GM18508 (cell line): ENCODE measurements around the gene SLC38A7.
A peak's percentile ranks its signal among the peaks of the same experiment; 100 is the strongest.
"Not testable (repeated sequence)": the region's sequence is repeated elsewhere in the genome, so short reads cannot be mapped to it uniquely, and the experiment has no call there.

Experiments used
- ATAC-seq: cut with Tn5 transposase; IDR thresholded peaks from one replicate; pipeline ENCODE4 v1.9.1; 2021; ENCODE audit warnings: moderate number of reproducible peaks; ENCODE audit not compliant: insufficient read depth, unreplicated experiment

The SLC38A7 gene, protein sequence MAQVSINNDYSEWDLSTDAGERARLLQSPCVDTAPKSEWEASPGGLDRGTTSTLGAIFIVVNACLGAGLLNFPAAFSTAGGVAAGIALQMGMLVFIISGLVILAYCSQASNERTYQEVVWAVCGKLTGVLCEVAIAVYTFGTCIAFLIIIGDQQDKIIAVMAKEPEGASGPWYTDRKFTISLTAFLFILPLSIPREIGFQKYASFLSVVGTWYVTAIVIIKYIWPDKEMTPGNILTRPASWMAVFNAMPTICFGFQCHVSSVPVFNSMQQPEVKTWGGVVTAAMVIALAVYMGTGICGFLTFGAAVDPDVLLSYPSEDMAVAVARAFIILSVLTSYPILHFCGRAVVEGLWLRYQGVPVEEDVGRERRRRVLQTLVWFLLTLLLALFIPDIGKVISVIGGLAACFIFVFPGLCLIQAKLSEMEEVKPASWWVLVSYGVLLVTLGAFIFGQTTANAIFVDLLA

DNA sequence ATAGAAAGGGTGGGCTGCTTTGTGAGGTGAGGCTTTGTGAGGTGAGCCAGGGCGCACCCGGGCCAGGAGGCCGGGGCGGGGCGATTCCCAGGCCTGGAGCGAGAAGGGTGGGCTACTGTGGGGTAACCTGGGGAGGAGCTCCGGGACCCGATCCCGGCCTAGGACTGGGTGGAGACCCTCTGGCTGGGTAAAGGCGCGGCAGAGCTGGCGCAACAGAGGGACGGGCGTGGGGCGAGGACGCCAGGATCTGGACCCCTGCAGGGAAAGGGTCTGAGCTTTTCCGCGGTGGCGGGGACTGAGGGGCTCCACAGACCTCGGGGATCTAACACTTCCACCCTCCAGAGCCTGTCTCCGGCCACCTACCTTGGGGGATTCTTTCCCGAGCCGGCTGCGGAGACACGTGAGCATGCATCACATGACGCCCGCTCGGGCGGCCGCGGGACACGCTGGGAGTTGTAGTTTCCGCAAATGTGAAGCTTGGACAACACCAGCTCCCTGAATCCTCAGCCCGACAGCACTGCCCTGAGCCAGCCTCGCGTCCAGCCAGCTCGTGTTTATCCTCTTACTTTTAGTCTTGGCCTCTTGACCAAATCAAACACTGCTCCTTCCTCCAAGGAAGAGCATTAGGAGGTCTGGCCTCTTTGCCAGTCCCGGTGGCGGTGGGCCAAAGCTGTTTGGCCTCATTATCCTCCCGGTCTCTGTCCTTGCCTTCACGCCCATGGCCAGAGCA, at the start of gene SLC38A7:
TSS of gene SLC38A7 (minus strand) at position 417 of the 730 bp plus-strand sequence. CDS start 4,644 bp downstream, outside the sequence.
- peak; percentile 94 for ATAC-seq

DNA sequence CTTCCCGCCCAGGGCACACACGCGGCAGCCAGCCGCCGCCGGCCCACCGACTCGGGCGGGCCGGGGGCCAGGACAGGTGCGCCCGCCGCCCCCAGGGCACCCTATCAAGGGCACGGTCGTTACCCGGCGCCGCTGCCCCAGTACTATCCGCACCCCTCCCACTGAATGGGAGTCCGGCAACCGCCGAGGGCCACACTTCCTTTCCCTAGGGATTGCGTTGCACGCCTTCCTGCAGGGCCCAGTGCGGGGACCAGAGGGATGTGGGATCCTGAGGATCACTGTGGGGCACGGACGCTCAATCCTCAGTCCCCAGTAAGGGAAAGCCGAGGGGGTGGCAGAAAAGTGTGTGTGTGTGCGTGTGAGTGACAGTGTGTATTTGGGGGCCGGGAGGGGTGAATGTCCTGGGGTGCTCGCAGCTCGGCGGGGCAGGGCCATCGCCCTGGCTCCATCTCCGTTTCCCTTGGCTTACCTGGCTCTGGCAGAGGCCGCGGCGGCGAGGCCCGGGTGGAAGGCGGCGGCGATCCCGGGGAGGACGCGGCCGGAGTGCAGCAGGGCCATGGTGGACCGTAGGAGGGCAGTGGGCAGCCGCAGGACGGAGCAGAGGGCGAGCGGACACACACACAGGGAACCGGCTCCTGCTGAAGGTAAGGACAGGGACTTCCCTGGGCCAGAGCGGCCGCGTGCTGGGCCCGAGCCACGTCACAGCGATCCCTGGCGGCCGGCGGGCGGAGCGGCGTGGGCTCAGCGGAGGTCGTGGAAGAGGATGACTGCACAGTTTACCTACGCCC, 49.3 kb upstream of the SLC38A7 start, which contains the start of gene GOT2:
TSS of gene GOT2 (minus strand) at position 646 of the 788 bp plus-strand sequence. CDS start at position 558, 88 bp downstream.
- peak; percentile 79 for ATAC-seq

DNA sequence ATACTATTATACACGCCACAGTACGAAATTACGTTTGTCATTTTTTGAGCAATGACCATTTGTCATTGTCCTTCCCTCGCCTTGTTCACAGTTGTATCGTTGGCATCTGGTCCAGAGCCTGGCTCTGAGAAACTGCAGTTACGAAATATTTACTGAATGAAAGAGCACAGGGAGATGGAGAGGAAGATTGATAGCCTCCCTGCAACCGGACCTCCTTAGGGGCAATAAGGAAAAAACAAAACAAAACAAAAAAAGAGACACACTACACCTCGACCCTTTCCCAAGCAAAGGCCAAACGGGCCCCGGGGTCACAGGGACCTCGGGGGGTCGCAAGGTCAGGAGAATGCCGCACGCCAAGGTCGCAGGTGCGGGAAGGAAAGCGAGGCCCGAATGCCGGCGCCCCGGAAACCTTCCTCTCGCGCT, 48.7 kb upstream of the SLC38A7 start:
- ATAC-seq, result no peak

DNA sequence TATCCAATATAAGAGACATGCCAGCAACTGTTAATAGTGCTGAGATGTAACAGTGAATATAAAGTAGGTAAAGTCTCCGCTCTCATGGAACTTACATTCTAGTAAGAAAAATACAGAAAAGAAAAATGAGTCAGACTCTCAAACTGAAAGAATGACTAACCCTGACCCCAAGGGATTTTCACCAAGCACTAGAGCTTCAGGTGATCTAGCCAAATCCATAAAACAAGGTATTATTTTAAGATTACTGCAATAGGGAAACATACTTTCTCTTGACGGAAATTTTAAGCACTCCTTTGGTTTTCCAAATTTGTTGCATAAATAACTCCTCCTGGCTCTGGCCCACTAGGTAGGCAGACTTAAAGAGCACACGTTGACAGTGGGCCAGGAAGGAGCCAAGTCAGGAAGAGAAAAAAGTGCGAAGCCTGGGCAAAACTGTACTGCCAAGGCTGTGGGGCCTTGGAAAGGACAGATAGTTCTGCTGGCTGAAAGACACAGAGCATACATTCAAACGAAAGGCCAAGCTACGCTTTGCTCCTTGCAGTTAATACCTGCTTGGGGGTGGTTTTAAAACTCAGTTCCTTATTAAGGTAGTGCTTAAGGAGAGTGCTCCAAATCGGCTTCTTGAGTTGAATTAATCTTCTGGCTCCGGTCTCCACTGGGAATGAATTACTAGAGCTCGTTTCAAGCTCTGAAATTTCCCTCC, 48.1 kb upstream of the SLC38A7 start:
- peak; percentile 39 for ATAC-seq

DNA sequence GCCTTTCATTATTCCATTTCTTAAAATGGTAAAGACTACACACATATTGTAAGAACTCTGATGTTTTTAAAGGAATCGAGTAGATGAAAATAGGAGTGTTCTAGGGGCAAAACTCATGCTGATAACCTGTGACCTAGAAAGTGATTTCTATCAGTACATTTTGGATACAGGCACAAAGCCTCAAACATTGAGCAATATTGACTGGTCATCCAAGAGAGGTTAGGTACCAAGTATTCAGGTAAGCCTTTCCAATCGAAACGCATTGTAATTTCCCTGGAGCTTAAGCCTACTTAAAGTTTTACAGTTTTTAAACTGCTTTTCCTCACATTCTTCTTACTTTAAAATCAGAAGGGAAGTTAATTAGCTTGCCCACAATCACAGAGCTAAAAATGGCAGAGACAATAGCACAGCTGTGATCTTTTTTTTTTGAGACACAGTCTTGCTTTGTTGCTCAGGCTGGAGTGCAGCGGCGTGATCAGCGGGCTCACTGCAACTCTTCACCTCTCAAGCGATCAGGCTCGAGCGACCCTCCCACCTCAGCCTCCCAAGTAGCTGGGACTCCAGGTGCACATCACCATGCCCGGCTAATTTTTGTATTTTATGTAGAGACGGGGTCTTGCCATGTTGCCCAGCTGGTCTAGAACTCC, 46.3 kb upstream of the SLC38A7 start:
- no peak for ATAC-seq

DNA sequence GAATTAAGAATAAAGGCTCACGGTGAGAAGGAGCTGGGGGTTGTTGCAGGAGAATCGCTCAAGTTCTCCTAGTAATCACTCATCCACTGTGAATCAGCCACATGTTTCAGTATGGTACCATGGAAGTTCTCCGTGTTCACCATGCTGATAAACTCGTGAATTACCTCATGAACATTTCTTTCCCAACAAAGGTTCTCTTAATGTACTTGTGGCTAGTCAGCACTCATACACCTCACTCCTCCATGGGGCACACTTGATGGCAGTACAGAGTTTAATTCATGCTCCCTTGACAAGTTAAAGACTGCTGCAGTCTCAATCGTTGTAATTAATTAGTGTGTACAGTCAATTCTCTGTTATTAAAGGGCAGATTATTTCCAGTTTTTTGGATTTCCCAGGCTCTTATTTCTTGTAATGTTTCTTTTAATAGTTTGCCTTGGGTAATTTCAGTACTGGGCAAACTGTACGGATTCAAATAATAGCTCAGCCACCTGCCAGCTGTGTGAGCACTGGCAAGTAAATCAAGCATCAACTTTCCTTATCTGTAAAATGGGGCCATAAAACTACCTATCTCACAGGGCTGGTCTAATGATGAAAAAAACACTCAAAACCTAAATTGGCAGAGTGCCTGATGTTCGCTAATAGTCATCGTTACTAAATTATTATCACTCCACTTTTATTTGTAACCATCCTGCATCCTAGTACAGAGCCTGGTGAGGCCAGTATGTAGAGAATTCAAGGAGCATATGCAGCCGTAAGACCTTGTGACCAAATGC, 43.4 kb upstream of the SLC38A7 start:
- ATAC-seq, result no peak

DNA sequence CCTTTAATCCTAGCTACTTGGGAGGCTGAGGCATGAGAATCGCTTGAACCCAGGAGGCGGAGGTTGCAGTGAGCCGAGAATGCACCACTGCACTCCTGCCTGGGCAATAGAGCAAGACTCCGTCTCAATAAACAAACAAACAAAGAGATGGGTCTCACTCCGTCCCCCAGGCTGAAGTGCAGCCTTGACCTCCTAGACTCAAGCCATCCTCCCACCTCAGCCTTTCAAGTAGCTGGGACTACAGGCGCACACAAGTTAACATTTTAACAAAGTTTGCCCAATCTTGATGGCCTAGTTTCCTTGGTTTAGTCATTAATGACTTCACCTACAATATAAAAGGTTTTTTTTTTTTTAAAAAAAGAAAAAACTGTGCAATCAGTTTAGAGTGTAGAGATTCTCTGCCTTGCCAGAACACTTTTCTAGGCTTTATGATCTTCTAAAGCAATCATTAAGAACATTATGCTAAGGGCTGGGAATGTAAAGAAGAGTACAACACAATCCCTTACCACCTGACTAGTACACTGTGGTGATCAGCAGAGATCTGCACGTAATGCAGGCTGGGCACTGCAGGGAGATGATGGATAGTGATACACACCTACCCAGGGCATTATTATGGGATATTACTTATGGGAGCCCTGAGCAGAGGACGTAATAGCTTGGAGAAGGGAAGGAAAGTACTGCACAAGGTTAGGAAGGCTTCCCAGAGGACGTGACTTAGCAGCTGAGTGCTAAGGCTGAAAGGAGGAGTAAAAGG, 42.6 kb upstream of the SLC38A7 start:
- no peak for ATAC-seq

DNA sequence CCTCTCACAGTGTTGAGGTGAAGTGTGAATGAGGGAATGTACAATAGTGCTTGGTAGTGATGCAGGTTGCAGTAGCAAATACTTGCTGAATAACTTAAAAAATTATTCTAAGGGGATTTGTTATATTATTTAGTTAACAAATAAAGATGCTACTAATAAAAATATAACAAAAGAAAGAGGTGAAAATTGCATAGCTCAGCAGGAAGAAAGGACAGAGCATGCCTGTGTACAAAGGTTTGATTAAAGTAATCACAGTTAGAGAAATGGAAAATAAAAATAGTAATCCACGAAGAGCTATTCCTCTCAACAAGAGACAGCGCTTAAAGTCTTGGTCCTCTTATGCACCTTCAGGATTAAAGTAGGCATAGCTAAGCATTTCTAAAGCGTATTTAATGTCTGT, 38.5 kb upstream of the SLC38A7 start:
- no peak for ATAC-seq

DNA sequence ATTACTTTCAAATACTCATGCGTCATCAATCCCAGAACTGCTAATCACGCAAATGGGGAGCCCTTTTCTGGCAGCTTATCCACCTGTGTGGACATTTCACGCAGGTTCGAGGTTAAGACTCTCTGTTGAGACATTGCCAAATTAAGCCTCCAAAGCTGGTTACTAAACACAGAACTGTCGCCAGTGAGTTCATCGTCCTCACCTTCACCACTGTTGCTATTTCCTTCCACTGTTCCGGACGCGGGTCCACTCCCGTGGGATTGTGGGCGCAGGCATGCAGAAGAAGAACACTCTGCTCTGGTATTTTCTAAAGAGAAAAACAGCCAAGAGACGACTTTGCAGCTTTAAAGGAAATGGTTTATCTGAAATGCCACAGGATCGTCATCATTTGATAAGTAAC, 33.4 kb upstream of the SLC38A7 start:
- no peak for ATAC-seq

DNA sequence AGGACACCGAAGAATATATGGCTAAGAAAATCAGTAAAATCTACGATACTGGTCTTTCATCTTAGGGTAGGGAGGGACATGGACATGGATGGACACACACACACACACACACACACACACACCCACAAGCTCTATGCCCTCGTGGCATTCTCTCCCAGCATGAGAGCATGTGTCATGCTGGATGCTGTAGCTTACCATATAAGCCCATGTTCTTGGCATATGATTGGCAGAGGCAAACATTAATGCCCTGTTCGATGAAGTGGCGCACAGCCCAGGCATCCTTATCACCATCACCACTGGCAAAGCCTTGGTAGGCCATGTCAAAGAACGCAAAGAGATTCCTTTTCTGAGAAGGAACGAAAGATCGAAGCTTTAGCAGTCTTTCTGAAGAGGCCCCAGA, 31.9 kb upstream of the SLC38A7 start:
- ATAC-seq, result no peak

DNA sequence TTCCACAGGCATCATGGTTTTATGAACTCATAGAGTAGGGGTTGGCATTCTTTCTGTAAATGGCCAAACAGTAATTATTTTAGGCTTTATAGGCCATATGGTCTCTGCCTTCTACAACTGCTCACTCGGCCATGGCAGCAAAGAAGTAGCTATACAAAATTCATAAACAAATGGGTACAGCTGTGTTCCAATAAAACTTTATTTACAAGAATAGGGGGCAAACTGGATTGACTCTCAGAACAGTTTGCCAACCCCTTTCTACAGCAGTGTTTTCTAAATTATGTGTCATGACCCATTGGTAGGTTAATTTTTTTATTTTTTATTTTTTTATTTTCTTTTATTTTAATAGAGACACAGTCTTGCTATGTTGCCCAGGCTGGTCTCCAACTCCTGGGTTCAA, 29.2 kb upstream of the SLC38A7 start:
- no peak for ATAC-seq

DNA sequence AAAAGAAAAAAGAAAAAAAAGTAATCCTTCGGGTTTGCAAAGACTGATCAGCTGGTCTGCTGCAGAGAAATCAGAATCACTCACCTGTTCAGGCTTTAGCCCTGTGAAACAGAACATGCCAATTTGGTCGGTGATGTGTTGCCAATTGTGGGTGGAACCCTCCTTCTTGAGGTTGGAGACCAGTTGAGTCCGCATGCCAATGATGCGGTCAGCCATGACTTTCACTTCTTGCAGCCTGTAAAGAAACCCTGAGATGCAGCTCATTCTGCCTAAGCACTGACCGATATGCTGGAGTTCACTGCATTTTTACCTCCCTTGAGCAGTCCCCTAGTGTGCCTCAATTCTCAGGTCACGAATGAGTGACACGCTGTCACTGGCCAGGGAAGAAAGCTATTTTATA, 24.8 kb upstream of the SLC38A7 start:
- ATAC-seq, result peak; percentile 91

DNA sequence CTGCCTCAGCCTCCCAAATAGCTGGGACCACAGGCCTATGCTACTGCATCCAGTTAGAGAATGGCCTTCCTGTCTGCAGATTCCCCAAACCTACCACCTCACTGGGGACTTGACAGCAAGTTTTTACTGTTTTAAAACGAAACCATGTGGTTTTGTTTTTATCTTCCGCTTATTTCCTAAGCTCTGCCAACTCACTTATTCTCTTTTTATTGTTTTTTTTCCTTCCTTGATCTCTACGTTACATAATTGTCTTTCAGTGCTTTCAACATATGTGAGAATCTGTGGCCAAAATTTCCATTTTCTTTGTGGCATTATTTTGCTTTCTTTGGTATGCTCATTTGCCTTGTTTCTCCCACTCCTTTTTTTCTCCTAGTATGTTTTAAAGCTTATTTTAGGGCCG, 14.6 kb upstream of the SLC38A7 start:
- ATAC-seq, result no peak

DNA sequence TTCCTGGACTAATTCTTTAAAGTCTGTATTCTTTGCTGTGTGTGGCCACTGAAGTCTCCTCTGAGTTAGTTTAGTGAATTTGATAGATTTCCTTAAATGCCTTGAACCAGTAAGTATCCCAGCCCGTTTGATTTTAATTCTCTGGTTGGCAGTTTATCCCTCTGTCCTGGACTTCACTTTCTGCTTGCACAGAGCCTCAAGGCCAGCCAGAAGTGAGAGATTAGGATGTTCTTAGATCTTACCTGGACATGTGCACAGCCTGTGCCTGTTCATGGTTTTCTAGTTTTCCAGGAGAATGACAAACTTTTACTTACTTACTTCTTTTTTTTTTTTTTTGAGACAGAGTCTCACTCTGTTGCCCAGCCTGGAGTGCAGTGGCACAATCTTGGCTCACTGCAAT, 10.8 kb upstream of the SLC38A7 start:
- ATAC-seq, result no peak

DNA sequence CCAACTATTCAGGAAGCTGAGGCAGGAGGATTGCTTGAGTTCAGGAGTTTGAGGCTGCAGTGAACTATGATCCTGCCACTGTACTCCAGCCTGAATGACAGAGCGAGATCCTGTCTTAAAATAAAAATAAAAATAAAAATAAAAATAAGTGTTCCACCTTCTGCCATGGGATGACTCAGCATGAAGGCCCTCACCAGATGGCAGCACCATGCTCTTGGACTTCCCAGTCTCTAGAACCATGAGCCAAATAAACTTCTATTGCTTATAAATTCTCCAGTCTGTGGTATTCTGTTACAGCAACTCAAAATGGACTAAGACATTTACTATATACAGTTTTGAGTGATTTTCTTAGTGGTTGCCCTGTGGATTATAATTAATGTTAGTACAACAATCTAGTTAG, 7.9 kb upstream of the SLC38A7 start:
- no peak for ATAC-seq

DNA sequence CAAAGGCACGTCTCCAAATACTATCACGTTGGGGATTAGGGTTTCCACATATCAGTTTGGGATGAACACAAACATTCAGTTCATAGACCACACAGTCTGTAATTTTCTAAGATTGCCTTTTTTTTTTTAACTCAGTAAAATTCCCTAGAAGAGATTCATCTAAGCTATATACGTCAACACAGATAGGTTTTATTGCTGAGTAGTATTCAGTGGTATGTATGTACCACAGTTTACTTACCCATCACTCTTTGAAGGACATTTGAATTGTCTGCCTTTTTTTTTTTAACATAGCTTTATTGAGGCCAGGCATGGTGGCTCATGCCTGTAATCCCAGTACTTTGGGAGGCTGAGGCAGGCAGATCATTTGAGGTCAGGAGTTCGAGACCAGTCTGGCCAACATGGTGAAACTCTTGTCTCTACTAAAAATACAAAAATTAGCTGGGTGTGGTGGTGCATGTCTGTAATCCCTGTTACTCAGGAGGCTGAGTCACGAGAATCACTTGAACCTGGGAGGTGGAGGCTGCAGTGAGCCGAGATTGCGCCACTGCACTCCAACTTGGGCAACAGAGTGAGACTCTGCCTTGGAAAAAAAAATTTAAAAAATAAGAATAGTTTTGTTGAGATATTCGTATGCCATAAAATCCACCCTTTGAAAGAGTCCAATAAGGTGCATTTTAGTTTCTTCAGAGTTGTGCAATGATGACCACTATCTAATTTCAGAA, 2.6 kb upstream of the SLC38A7 start:
- ATAC-seq, result not testable (repeated sequence)

DNA sequence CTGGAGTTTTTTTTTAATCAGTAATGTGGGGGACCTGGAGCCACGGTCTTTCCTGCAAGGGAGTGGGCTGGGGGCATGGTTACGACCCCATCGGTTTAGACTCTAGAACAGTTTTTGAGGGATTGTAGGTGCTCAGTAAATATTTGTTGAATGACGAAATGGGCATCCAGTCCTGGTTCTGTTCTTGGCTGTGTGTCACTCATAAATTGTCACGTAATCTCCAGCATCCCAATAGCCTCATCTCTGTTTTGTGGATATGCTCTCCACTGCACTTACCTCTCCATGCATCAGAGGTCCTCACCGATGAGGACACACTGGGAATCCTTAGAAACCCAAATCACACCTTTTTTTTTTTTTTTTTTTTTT, 497 bp upstream of the SLC38A7 start:
- no peak for ATAC-seq

DNA sequence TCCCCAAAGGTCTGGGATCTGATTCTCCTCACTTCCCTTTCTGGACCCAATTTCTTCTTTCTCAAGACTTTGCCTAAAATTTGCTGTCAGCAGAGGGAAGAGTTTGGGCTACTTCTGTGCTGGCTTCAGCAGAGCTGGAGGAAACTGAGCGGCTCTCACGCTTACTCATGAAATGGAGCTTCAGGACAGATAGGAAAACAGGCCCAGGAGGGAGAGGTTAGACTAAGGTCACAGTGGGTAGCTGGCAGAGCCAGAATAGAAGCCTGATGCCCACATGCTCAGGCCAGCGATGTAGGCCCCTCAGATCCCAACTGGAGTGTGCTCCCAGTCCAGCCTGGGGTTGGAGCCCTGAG, 593 bp downstream of the SLC38A7 start:
- no peak for ATAC-seq
